Measurements from ENCODE around the gene C2.

DNA sequence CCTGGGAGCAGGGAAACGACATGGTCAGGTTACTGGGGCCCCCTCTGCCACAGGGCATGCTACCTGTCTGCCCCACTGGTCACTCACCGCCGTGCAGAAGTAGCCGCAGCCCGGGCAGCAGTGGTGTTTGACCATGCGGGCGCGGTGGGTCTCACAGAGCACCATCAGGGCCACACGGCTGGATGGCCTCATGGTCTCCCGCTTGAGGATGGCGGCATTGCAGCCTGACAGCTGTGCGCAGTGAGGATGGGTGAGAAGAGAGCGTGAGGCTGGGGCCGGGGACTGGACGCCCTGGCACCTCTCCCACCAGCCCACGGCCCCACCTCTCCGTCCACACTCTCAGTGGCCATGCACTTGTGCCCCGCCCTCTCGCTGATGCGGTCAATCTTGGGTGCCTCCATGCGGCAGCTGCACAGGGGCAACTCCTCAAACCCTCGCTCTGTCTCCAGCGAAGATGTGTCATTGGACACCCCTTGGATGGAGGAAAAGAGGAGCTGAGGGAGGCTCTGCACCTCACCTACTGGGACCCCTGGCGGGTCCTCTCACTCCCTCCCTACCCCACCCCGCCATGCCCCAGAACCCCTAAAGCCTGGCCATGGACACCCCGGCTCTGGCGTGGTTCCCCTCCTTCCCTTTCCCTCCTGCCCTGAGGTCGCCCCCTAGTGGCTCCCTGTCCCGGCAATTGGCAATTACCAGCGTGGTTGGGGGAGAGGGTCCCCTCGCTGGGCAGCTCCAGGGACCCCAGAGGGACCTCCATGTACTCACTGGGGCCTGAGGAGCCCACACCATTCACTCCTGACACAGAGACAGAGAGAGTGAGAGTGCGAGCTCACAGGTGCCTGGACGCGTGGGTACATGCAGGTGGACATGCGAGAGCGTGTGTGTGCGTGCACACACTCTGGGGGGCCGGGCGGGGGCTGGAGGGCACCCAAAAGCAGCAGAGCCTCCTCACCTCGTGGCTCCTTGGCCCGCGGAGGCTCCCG lies 39.0 kb upstream of the C2 start:
- TF ChIP-seq, protein P1, sequence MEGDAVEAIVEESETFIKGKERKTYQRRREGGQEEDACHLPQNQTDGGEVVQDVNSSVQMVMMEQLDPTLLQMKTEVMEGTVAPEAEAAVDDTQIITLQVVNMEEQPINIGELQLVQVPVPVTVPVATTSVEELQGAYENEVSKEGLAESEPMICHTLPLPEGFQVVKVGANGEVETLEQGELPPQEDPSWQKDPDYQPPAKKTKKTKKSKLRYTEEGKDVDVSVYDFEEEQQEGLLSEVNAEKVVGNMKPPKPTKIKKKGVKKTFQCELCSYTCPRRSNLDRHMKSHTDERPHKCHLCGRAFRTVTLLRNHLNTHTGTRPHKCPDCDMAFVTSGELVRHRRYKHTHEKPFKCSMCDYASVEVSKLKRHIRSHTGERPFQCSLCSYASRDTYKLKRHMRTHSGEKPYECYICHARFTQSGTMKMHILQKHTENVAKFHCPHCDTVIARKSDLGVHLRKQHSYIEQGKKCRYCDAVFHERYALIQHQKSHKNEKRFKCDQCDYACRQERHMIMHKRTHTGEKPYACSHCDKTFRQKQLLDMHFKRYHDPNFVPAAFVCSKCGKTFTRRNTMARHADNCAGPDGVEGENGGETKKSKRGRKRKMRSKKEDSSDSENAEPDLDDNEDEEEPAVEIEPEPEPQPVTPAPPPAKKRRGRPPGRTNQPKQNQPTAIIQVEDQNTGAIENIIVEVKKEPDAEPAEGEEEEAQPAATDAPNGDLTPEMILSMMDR (conservative IDR thresholded peaks at IDR 0.05), result peak; percentile 92
- no peak for TF ChIP-seq ZFX (IDR thresholded peaks at IDR 0.05)
